Transverse colon (tissue), 4 donors: ENCODE measurements around the gene LAMA4. TPM values are rescaled to one million over a fixed set of nuclear protein-coding genes. Genes with fewer than 3 reads are reported as not detected.
A peak's percentile ranks its signal among the peaks of the same experiment; 100 is the strongest.

Source experiments
- DNase-seq: peaks from one replicate; pipeline ENCODE4 v3.0.0-alpha.2; 2019
- H3K27ac ChIP-seq, 4 donors: fragments of 200-600 bp; sonication (generic); 2 replicates each; pipeline ENCODE4 v1.5.1; 2016 to 2018; ENCODE audit warnings: inconsistent platforms in 4 of 4
- H3K27me3 ChIP-seq: fragments of 200-600 bp; sonication (generic); 2 replicates; pipeline ENCODE4 v1.5.1; 2017; ENCODE audit warnings: inconsistent platforms
- H3K36me3 ChIP-seq, 4 donors: fragments of 200-600 bp; sonication (generic); 2 replicates each; pipeline ENCODE4 v1.5.1; 2017 to 2019; ENCODE audit warnings: inconsistent platforms in 4 of 4
- H3K4me1 ChIP-seq, 4 donors: fragments of 200-600 bp; sonication (generic); 2 replicates each; pipeline ENCODE4 v1.5.1; 2017 to 2020; ENCODE audit warnings: inconsistent platforms in 4 of 4
- H3K4me3 ChIP-seq, 4 donors: fragments of 200-600 bp; sonication (generic); 1 replicate in 1 of 4; 2 replicates in 3 of 4; pipeline versions ENCODE4 v1.5.1 to v1.6.1; 2017 to 2019; ENCODE audit warnings: inconsistent platforms in 4 of 4
- H3K9me3 ChIP-seq, 2 donors: fragments of 200-600 bp; sonication (generic); 2 replicates each; pipeline ENCODE4 v1.5.1; 2017 to 2019; ENCODE audit warnings: inconsistent platforms in 2 of 2
- EP300 ChIP-seq: sonication (generic); formaldehyde crosslinking; IDR thresholded peaks from one replicate; pipeline ENCODE4 v1.6.1; 2017; ENCODE audit warnings: antibody characterized with exemption, low read depth
- POLR2A ChIP-seq: fragments of 450-650 bp; IDR thresholded peaks from one replicate; pipeline ENCODE4 v1.6.1; 2016; ENCODE audit warnings: antibody characterized with exemption, mild to moderate bottlenecking, moderate library complexity
- POLR2AphosphoS5 ChIP-seq, 3 donors: sonication (generic); formaldehyde crosslinking; IDR thresholded peaks; one replicate each; pipeline ENCODE4 v1.6.1; 2016; ENCODE audit warnings: antibody characterized with exemption in 3 of 3
- WGBS, 2 donors: methylation state at CpG; one replicate each; pipeline ENCODE4 v1.1.5; 2018; ENCODE audit warnings: low coverage in 1 of 2; 5-methylcytosine and 5-hydroxymethylcytosine counted together
- in situ Hi-C, 4 donors: fragments of 200-750 bp; cut with MboI; loops; one replicate each; pipeline versions ENCODE4 v1.15.0 to v1.15.1; 2017; ENCODE audit warnings: low sequenced_read_pairs in 3 of 4, low pct_ligation_motif_present in 1 of 4, low pct_unique_long_range_greater_than_20kb in 1 of 4
- intact Hi-C: fragments of 100-400 bp; cut with DNase I; formaldehyde crosslinking; loops from one replicate; pipeline ENCODE4 v1.15.1; 2023; ENCODE audit warnings: low total_unique reads
- total RNA-seq, 4 donors: library from RNA; depleted of rRNA; stranded (reverse); fragments of >200 nt; gene quantifications; one replicate each; pipeline ENCODE4 v1.1.0, GENCODE V29; 2016
- TF ChIP-seq, protein P1 (sequence below), 5 experiments: fragments of 200-600 bp in 3 of 5; fragments of 450-650 bp in 2 of 5; sonication (generic) in 3 of 5; IDR thresholded peaks; 1 replicate in 2 of 5; 2 replicates in 3 of 5; pipeline ENCODE4 v1.5.1; 2016 to 2017; ENCODE audit warnings: antibody characterized with exemption in 5 of 5, inconsistent platforms in 3 of 5, mild to moderate bottlenecking in 2 of 5, moderate library complexity in 1 of 5

Gene LAMA4
- total RNA-seq, 4 donors from 2014 or later: 27.3 to 54.9 (median 40.1) TPM

DNA sequence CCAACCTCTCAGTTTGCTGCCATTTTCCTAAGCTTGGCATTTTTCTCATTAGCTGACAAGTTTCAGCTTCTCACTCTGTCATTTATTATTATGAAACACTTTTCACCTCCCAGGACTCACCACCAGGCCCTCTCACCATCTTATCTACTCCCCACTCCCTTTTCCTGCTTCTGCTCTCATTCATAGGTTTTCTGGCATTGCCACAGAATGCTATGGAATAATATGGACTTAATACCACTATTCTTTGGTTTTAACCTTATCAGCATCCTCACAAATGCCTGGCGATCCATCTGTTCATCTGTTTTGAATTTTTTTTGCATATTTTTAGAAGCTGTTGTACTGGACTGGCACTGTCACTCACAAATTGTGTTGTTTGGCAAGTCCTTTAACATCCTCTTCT lies 16.4 kb upstream of the LAMA4 start:
- Histone ChIP-seq H3K9me3 (no peaks in the 10 kb centered on the region), H3K27me3 (no peaks in the 10 kb centered on the region), H3K4me3 (no peak overlapping the region), H3K36me3 (no peaks in the 10 kb centered on the region), H3K27ac (no peak overlapping the region), H3K4me1 (peaks cover 0 to 12% (median 4%) of the 10 kb centered on the region in 4 donors)
- WGBS, 2 donors: 75 to 89% methylated on average over 1 of the region's 1 CpG
- in situ Hi-C loops: no loop called here
- DNase-seq: no peak
- TF ChIP-seq POLR2AphosphoS5 (IDR thresholded peaks at IDR 0.05) (no peak), EP300 (no peak)
- intact Hi-C loops: no loop called here

DNA sequence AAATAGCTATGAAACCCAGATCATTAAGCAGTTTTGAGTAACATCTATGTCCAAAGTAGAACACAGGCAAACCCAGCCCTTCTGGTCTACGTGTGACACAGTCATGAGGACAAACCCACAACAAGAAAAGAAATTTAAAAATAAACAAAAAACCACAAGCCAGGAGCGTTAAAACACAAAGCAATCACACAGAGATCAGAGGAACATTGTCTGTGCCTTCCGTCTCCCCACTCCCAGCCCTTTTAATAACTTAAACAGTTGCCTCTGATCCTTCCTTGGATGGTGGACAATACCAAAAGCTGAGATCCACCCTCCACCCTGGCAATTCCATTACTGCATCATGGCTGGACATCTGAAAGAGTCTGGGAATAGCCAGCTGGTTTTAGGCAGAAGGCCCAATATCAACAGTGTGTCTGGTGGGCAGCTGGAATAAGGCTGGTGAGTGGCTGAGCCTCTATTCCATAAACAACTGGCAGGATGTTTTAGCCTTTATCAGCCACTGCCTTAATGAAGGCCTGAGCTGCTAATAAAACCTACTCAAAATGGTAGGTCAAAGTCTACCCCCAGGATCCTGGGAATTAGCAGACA lies 15.7 kb upstream of the LAMA4 start:
- H3K9me3 ChIP-seq: no peaks in the 10 kb centered on the region
- H3K27ac ChIP-seq: no peak overlapping the region
- no peak overlapping the region for H3K4me3 ChIP-seq
- in situ Hi-C loops: no loop called here
- no peaks in the 10 kb centered on the region for H3K27me3 ChIP-seq
- H3K36me3 ChIP-seq: no peaks in the 10 kb centered on the region
- peaks cover 0 to 12% (median 4%) of the 10 kb centered on the region in 4 donors for H3K4me1 ChIP-seq
- WGBS, 2 donors: 78% methylated on average over 3 of the region's 3 CpGs
- TF ChIP-seq POLR2A (no peak), EP300 (no peak), POLR2AphosphoS5 (IDR thresholded peaks at IDR 0.05) (no peak)
- TF ChIP-seq, protein P1, sequence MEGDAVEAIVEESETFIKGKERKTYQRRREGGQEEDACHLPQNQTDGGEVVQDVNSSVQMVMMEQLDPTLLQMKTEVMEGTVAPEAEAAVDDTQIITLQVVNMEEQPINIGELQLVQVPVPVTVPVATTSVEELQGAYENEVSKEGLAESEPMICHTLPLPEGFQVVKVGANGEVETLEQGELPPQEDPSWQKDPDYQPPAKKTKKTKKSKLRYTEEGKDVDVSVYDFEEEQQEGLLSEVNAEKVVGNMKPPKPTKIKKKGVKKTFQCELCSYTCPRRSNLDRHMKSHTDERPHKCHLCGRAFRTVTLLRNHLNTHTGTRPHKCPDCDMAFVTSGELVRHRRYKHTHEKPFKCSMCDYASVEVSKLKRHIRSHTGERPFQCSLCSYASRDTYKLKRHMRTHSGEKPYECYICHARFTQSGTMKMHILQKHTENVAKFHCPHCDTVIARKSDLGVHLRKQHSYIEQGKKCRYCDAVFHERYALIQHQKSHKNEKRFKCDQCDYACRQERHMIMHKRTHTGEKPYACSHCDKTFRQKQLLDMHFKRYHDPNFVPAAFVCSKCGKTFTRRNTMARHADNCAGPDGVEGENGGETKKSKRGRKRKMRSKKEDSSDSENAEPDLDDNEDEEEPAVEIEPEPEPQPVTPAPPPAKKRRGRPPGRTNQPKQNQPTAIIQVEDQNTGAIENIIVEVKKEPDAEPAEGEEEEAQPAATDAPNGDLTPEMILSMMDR (IDR thresholded peaks at IDR 0.05): no peak
- no peak for DNase-seq
- intact Hi-C loops: no loop called here

DNA sequence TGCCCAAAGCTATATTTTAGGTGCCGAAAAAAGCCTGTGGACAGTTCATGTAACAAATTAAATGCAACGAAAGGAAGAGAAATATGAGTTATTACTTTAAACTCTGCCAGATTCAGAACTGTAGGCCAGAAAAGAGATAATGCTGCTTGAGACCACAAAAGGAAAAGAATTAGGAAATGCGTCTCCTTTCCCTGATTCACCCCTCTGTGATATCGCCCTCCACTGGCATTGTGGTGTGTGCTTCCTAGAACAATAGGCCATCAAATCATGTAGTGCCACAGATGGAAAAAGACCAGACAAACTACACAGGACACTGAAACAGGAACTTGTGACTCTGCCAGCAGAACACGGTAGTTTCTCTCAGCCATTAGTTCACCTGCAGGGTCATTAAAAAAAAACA lies 14.7 kb upstream of the LAMA4 start:
- no peak for DNase-seq
- no peak for TF ChIP-seq POLR2A
- TF ChIP-seq, protein P1 (IDR thresholded peaks at IDR 0.05): peak in 2 of 5 experiments; percentile 5 to 15
- Histone ChIP-seq H3K27ac (peak overlapping the region; percentile 29 to 73 (median 54)), H3K4me3 (no peak overlapping the region), H3K4me1 (peaks cover 0 to 12% (median 4%) of the 10 kb centered on the region in 4 donors), H3K27me3 (no peaks in the 10 kb centered on the region), H3K9me3 (no peaks in the 10 kb centered on the region), H3K36me3 (no peaks in the 10 kb centered on the region)
- in situ Hi-C loops: no loop called here
- 53 to 69% methylated on average over 5 of the region's 5 CpGs for WGBS, 2 donors
- intact Hi-C loops: no loop called here

DNA sequence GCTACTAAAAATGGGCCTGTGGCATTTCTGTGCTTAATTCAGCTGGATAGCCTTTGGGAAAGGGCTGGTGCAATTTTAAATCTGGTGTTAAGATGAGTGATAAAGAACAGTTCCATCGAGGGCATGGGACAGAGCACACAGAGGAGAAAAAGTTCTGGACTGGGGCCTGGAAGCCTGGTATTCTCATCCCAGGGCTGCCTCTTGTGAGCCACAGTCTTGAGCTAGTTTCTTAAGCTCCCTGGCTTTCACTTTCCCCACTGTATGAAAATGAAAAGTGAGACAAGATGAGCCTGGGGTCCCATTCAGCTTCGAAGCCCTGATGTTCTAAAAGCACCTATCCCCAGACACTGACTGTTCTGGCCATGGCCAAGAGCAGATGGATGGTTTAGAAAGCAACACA lies 14.3 kb upstream of the LAMA4 start:
- no peaks in the 10 kb centered on the region for H3K27me3 ChIP-seq
- intact Hi-C loops: no loop called here
- TF ChIP-seq POLR2A (no peak), EP300 (no peak), POLR2AphosphoS5 (IDR thresholded peaks at IDR 0.05) (no peak)
- TF ChIP-seq, protein P1 (IDR thresholded peaks at IDR 0.05): no peak
- in situ Hi-C loops: no loop called here
- DNase-seq: no peak
- H3K27ac ChIP-seq: peak overlapping the region; percentile 29 to 73 (median 54)
- H3K4me3 ChIP-seq: no peak overlapping the region
- H3K4me1 ChIP-seq: peaks cover 0 to 12% (median 4%) of the 10 kb centered on the region in 4 donors
- no peaks in the 10 kb centered on the region for H3K9me3 ChIP-seq
- 63% methylated on average over 2 of the region's 2 CpGs; no CpG with 5 or more reads in 1 of the 2 donors for WGBS, 2 donors
- no peaks in the 10 kb centered on the region for H3K36me3 ChIP-seq

DNA sequence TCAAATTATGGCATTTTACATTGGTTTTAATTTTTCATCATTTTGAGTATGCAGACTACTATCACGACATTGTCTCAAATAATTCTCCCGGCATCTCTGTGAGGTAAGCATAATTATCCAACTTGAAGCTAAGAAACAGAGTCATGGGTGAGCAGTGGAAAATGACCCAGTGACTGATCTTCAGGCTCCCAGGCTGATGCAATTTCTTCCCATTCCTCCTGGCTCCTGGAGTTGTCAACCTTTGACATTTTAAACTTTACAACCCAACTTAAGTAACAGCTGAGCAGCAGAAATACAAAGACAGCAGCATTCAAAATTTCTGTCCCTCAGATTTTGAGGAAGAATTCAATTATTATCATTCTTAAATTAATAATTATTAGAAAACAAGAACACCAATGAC lies 13.7 kb upstream of the LAMA4 start:
- H3K27me3 ChIP-seq: no peaks in the 10 kb centered on the region
- H3K27ac ChIP-seq: peak overlapping the region; percentile 29 to 73 (median 54)
- TF ChIP-seq, protein P1 (IDR thresholded peaks at IDR 0.05): no peak
- TF ChIP-seq POLR2AphosphoS5 (IDR thresholded peaks at IDR 0.05) (no peak), POLR2A (no peak), EP300 (no peak)
- H3K4me3 ChIP-seq: no peak overlapping the region
- no peak for DNase-seq
- peaks cover 0 to 12% (median 4%) of the 10 kb centered on the region in 4 donors for H3K4me1 ChIP-seq
- intact Hi-C loops: no loop called here
- 80 to 90% methylated on average over 1 to 2 of the region's 2 CpGs for WGBS, 2 donors
- no peaks in the 10 kb centered on the region for H3K36me3 ChIP-seq
- H3K9me3 ChIP-seq: no peaks in the 10 kb centered on the region
- in situ Hi-C loops: no loop called here
